Right ventricle myocardium inferior (tissue), 1 donor: Measurements from ENCODE around the gene SLC25A48. TPM values are rescaled to one million over a fixed set of nuclear protein-coding genes. Genes with fewer than 3 reads are reported as not detected.

Experiments
- ATAC-seq: fragments of 200-7000 bp; cut with Tn5 transposase; one replicate; pipeline ENCODE4 v1.9.1; 2020; ENCODE audit warnings: mild to moderate bottlenecking, moderate library complexity
- DNase-seq: peaks from one replicate; pipeline ENCODE4 v3.0.0; 2021; ENCODE audit errors: missing footprints
- intact Hi-C: fragments of 100-400 bp; cut with DNase I; formaldehyde crosslinking; loops from one replicate; pipeline ENCODE4 v1.11.0; 2022
- long read RNA-seq: library from polyadenylated mRNA; unstranded; transcript quantifications from one replicate; pipeline ENCODE4 v2.0.0, GENCODE V29; 2021
- total RNA-seq: library from RNA; stranded (reverse); fragmentation: NEBNext Ultra II Directional; extraction: Animal tissue kit (Norgen Biotek cat#: 25700); gene quantifications from one replicate; pipeline ENCODE4 v1.2.1, GENCODE V29; 2021
- donor health status: DM: no; HTN: yes; CAD: no; lungs with severe emphysema.

SLC25A48 gene
- not detected for total RNA-seq
- long read RNA-seq: 0 reads

- ATAC-seq: peak; percentile 82
- intact Hi-C loops: loop anchor here (5.0 kb wide), 1 partner anchor 368 kb away; no protein-coding TSS in a partner anchor
- no peak for DNase-seq
Observed at GRCh38 chr5:135834639-135835529, at the start of gene SLC25A48. SLC25A48 (plus strand) TSS chr5:135834663; CDS start chr5:135834848, 185 bp downstream.

GRCh38 chr5:135800656-135801055, 33.8 kb upstream of the SLC25A48 start:
- intact Hi-C loops: no loop called here
- no peak for ATAC-seq

GRCh38 chr5:135810188-135810943, 24.1 kb upstream of the SLC25A48 start:
- intact Hi-C loops: no loop called here
- DNase-seq: no peak
- ATAC-seq: peak; percentile 73

More at GRCh38 chr5:135800656-135801055, 33.8 kb upstream of the SLC25A48 start:
- no peak for DNase-seq

- ATAC-seq (no peak), DNase-seq (no peak)
- intact Hi-C loops: no loop called here
Observed at GRCh38 chr5:135811007-135811406, 23.5 kb upstream of the SLC25A48 start.

GRCh38 chr5:135813758-135814157, 20.7 kb upstream of the SLC25A48 start:
- intact Hi-C loops: no loop called here
- no peak for DNase-seq
- ATAC-seq: peak; percentile 65

GRCh38 chr5:135814316-135814715, 20.1 kb upstream of the SLC25A48 start:
- DNase-seq (no peak), ATAC-seq (no peak)
- intact Hi-C loops: no loop called here

GRCh38 chr5:135814812-135815211, 19.7 kb upstream of the SLC25A48 start:
- no peak for ATAC-seq
- intact Hi-C loops: no loop called here
- no peak for DNase-seq

- DNase-seq (no peak), ATAC-seq (no peak)
- intact Hi-C loops: no loop called here
Observed at GRCh38 chr5:135821061-135821801, 13.2 kb upstream of the SLC25A48 start.

GRCh38 chr5:135821802-135822201, 12.7 kb upstream of the SLC25A48 start:
- DNase-seq: no peak
- intact Hi-C loops: no loop called here

GRCh38 chr5:135822286-135822685, 12.2 kb upstream of the SLC25A48 start:
- no peak for ATAC-seq

More at GRCh38 chr5:135821802-135822201, 12.7 kb upstream of the SLC25A48 start:
- ATAC-seq: no peak

GRCh38 chr5:135822959-135823358, 11.5 kb upstream of the SLC25A48 start:
- intact Hi-C loops: no loop called here
- DNase-seq (no peak), ATAC-seq (no peak)

More at GRCh38 chr5:135822286-135822685, 12.2 kb upstream of the SLC25A48 start:
- no peak for DNase-seq
- intact Hi-C loops: no loop called here

- no peak for DNase-seq
- no peak for ATAC-seq
- intact Hi-C loops: no loop called here
Observed at GRCh38 chr5:135823881-135824280, 10.6 kb upstream of the SLC25A48 start.

GRCh38 chr5:135824541-135825041, 9.9 kb upstream of the SLC25A48 start:
- intact Hi-C loops: no loop called here
- no peak for ATAC-seq
- DNase-seq: no peak

- DNase-seq: no peak
- intact Hi-C loops: no loop called here
- no peak for ATAC-seq
Observed at GRCh38 chr5:135825373-135826220, 8.9 kb upstream of the SLC25A48 start.

- DNase-seq (no peak), ATAC-seq (no peak)
- intact Hi-C loops: no loop called here
Observed at GRCh38 chr5:135826221-135826525, 8.3 kb upstream of the SLC25A48 start.

GRCh38 chr5:135826994-135827671, 7.3 kb upstream of the SLC25A48 start:
- DNase-seq (no peak), ATAC-seq (no peak)
- intact Hi-C loops: no loop called here

- DNase-seq: no peak
- intact Hi-C loops: no loop called here
- no peak for ATAC-seq
Observed at GRCh38 chr5:135827965-135828781, 6.3 kb upstream of the SLC25A48 start.
